HCT116 (cell line): ENCODE measurements around the gene WNK1. TPM values are rescaled to one million over a fixed set of nuclear protein-coding genes. Genes with fewer than 3 reads are reported as not detected.

Experiments
- ATAC-seq: fragments of 200-7000 bp; cut with Tn5 transposase; 2 replicates; pipeline ENCODE4 v1.9.1; 2020; ENCODE audit warnings: mild to moderate bottlenecking, moderate library complexity
- BruUV-seq: library from RNA; stranded (reverse); fragments of 400-500 nt; replicated peaks from 2 replicates; lab custom pipeline; 2021; lab: Mats Ljungman, UMichigan
- CTCF ChIA-PET: fragments of 300-600 bp; sonication (Branson Sonifier 250); formaldehyde crosslinking; loops from one replicate; lab custom pipeline; 2021; ENCODE audit warnings: antibody characterized with exemption; lab: Charles Lee
- POLR2A ChIA-PET: fragments of 300-600, 350-600 bp; sonication (Branson Sonifier 250); formaldehyde crosslinking; loops from one replicate; lab custom pipeline; 2021; ENCODE audit warnings: antibody characterized with exemption; lab: Charles Lee
- RAD21 ChIA-PET, 2 experiments: fragments of 300-600 bp; sonication (Branson Sonifier 250); formaldehyde crosslinking; loops; one replicate each; lab custom pipeline; 2023; ENCODE audit warnings: low total read pairs in 2 of 2; ENCODE audit not compliant: uncharacterized antibody in 2 of 2, unreplicated experiment in 2 of 2, low non-redundant PET in 1 of 2; lab: Charles Lee
- DNase-seq: peaks from one replicate; pipeline ENCODE4 v3.0.0-alpha.2; 2010; ENCODE audit warnings: low read depth, low spot score
- H2AFZ ChIP-seq: fragments of 200-600 bp; shearing (Covaris generic), sonication (generic); 2 replicates; pipeline ENCODE4 v1.6.1; 2017; ENCODE audit warnings: low read depth, mixed run types, mixed read lengths, antibody characterized with exemption, low read length; ENCODE audit not compliant: poor library complexity, severe bottlenecking
- H3K27ac ChIP-seq: 2 replicates; pipeline ENCODE4 v1.5.1; 2012; ENCODE audit warnings: low read depth, low read length
- H3K27me3 ChIP-seq: fragments of 200-600 bp; sonication (generic); 2 replicates; pipeline ENCODE4 v1.6.1; 2016; ENCODE audit warnings: mixed run types, low read length, mixed read lengths; ENCODE audit not compliant: insufficient read depth
- H3K36me3 ChIP-seq, 2 experiments: fragments of 200-500 bp in 1 of 2; fragments of 200-600 bp in 1 of 2; sonication (Bioruptor generic) in 1 of 2; sonication (generic) in 1 of 2; 2 replicates each; pipeline versions ENCODE4 v1.5.1 to v1.6.1; 2014 to 2016; ENCODE audit warnings: low read length in 2 of 2, inconsistent platforms in 1 of 2, mixed read lengths in 1 of 2, mixed run types in 1 of 2; ENCODE audit not compliant: insufficient read depth in 2 of 2, control insufficient read depth in 1 of 2
- H3K4me1 ChIP-seq, 2 experiments: fragments of 200-600 bp in 1 of 2; sonication (generic) in 1 of 2; 2 replicates each; pipeline versions ENCODE4 v1.5.1 to v1.6.1; 2012 to 2017; ENCODE audit warnings: low read length in 2 of 2, inconsistent platforms in 1 of 2, mild to moderate bottlenecking in 1 of 2, mixed read lengths in 1 of 2, mixed run types in 1 of 2, moderate library complexity in 1 of 2; ENCODE audit not compliant: insufficient read depth in 2 of 2, control insufficient read depth in 1 of 2
- H3K4me2 ChIP-seq: fragments of 200-600 bp; sonication (generic); 2 replicates; pipeline ENCODE4 v1.6.1; 2017; ENCODE audit warnings: mixed run types, low read length, mixed read lengths
- H3K4me3 ChIP-seq, 2 experiments: fragments of 200-600 bp in 1 of 2; sonication (generic) in 1 of 2; replicated peaks in 1 of 2; 2 replicates each; pipeline ENCODE4 v1.5.1; 2011 to 2016; ENCODE audit warnings: low read length in 2 of 2, control low read depth in 1 of 2, low read depth in 1 of 2, mild to moderate bottlenecking in 1 of 2, mixed read lengths in 1 of 2, mixed run types in 1 of 2
- H3K79me2 ChIP-seq: fragments of 200-600 bp; sonication (generic); 2 replicates; pipeline ENCODE4 v1.6.1; 2017; ENCODE audit warnings: mild to moderate bottlenecking, mixed run types, low read length, moderate library complexity, mixed read lengths; ENCODE audit not compliant: insufficient read depth
- H3K9ac ChIP-seq: fragments of 200-600 bp; sonication (generic); 2 replicates; pipeline ENCODE4 v1.6.1; 2016; ENCODE audit warnings: low read length, mixed read lengths
- H3K9me2 ChIP-seq: fragments of 200-600 bp; sonication (generic), shearing (Covaris generic); 2 replicates; pipeline ENCODE4 v1.6.1; 2017; ENCODE audit warnings: mixed run types, mild to moderate bottlenecking, moderate library complexity; ENCODE audit not compliant: insufficient read depth
- H3K9me3 ChIP-seq, 2 experiments: fragments of 200-500 bp in 1 of 2; fragments of 200-600 bp in 1 of 2; sonication (Bioruptor generic) in 1 of 2; sonication (generic) in 1 of 2; 2 replicates each; pipeline ENCODE4 v1.6.1; 2014 to 2017; ENCODE audit warnings: low read length in 2 of 2, mixed read lengths in 2 of 2, inconsistent platforms in 1 of 2, low read depth in 1 of 2, mild to moderate bottlenecking in 1 of 2, mixed run types in 1 of 2, moderate library complexity in 1 of 2; ENCODE audit not compliant: control insufficient read depth in 1 of 2, insufficient read depth in 1 of 2
- H4K20me1 ChIP-seq: fragments of 200-600 bp; sonication (generic), shearing (Covaris generic); 2 replicates; pipeline ENCODE4 v1.6.1; 2017; ENCODE audit warnings: mixed run types, mild to moderate bottlenecking, moderate library complexity; ENCODE audit not compliant: insufficient read depth
- CEBPB ChIP-seq: IDR thresholded peaks from 2 replicates; pipeline ENCODE4 v1.6.1; 2012; ENCODE audit warnings: low read depth
- EGR1 ChIP-seq: IDR thresholded peaks from 2 replicates; pipeline ENCODE4 v1.6.1; 2012; ENCODE audit warnings: low read depth
- ELF1 ChIP-seq: IDR thresholded peaks from 2 replicates; pipeline ENCODE4 v1.6.1; 2012; ENCODE audit warnings: low read depth, borderline replicate concordance
- EZH2phosphoT487 ChIP-seq: fragments of 200-600 bp; IDR thresholded peaks from 2 replicates; pipeline ENCODE4 v1.6.1; 2018; ENCODE audit warnings: antibody characterized with exemption, borderline replicate concordance
- FOSL1 ChIP-seq: IDR thresholded peaks from 2 replicates; pipeline ENCODE4 v1.6.1; 2012; ENCODE audit warnings: low read depth
- JUND ChIP-seq: IDR thresholded peaks from 2 replicates; pipeline ENCODE4 v1.6.1; 2012
- POLR2A ChIP-seq: IDR thresholded peaks from 2 replicates; pipeline ENCODE4 v1.7.0; 2011; ENCODE audit warnings: borderline replicate concordance; ENCODE audit not compliant: insufficient read depth, insufficient read length; ENCODE audit errors: extremely low read depth
- POLR2AphosphoS5 ChIP-seq: IDR thresholded peaks from 2 replicates; pipeline ENCODE4 v1.6.1; 2011; ENCODE audit warnings: mild to moderate bottlenecking, low read depth, low read length, moderate library complexity
- RAD21 ChIP-seq: IDR thresholded peaks from 2 replicates; pipeline ENCODE4 v1.6.1; 2012; ENCODE audit warnings: low read depth, mild to moderate bottlenecking
- SIN3A ChIP-seq: IDR thresholded peaks from 2 replicates; pipeline ENCODE4 v1.6.1; 2012; ENCODE audit warnings: low read depth
- SP1 ChIP-seq: IDR thresholded peaks from 2 replicates; pipeline ENCODE4 v1.6.1; 2012; ENCODE audit warnings: low read depth
- TCF7L2 ChIP-seq: IDR thresholded peaks from 2 replicates; pipeline ENCODE4 v1.7.0; 2011; ENCODE audit warnings: borderline replicate concordance, inconsistent platforms; ENCODE audit not compliant: insufficient read depth, insufficient read length; ENCODE audit errors: extremely low read depth
- YY1 ChIP-seq: IDR thresholded peaks from 2 replicates; pipeline ENCODE4 v1.6.1; 2011; ENCODE audit warnings: low read length, low read depth, moderate library complexity, mild to moderate bottlenecking; ENCODE audit not compliant: insufficient replicate concordance; ENCODE audit errors: extremely low read depth
- ZFX ChIP-seq: fragments of 450-650 bp; IDR thresholded peaks from 2 replicates; pipeline ENCODE4 v1.6.1; 2017
- ZNF274 ChIP-seq: fragments of 200-500 bp; sonication (Bioruptor generic); IDR thresholded peaks from 2 replicates; pipeline ENCODE4 v1.6.1; 2014; ENCODE audit warnings: mild to moderate bottlenecking, low read depth, low read length, inconsistent platforms
- intact Hi-C: fragments of 100-400 bp; cut with micrococcal nuclease; formaldehyde crosslinking; loops from 2 replicates; pipeline ENCODE4 v1.10.0; 2022
- total RNA-seq: library from RNA; stranded (reverse); gene quantifications from one replicate; pipeline ENCODE4 v1.2.1, GENCODE V29; 2021; ENCODE audit not compliant: unreplicated experiment
- TF ChIP-seq, protein P1 (sequence below): IDR thresholded peaks from 2 replicates; pipeline ENCODE4 v1.6.1; 2012
- TF ChIP-seq, protein P2 (sequence below): IDR thresholded peaks from 2 replicates; pipeline ENCODE4 v1.6.1; 2012; ENCODE audit warnings: low read depth

Gene WNK1
- total RNA-seq, 1 experiment from 2014 or later: 81.0 TPM

DNA sequence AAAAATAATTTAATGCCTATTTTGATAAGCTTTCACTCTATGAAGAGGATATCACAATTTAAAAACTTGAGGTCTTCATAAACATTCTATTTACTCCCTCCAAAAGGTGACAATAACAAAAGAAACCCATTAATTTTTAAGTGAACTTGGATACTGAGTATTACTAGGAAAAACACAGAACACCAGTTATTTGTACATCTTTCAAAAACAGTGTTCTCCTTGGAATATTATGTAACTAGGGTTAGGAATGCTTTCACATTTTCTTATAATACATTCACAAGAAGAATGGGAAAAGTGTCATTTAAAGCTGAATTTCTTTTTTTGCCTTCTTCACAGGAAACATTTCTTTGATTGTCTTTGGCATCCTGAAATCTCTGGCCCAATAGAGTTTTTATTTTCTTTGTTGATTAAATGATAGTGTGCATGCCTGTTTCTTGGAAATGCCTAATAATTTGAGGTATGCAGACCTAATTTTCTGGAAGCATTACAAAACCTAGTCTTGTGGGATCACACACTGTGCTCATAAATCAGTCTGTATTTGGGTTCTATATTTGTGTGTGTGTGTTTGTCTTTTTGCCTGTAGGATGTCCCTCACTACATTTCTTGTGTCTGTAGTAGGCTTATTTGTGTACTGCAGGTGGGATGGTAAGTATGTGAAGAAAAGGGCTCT, 76.5 kb downstream of the WNK1 start:
- Histone ChIP-seq H3K27ac (no peak overlapping the region), H3K9ac (no peak overlapping the region), H3K27me3 (no peaks in the 10 kb centered on the region), H3K36me3 (peaks cover 12 to 18% of the 10 kb centered on the region in 2 experiments; a peak in 3 of 4 replicates), H3K4me1 (no peaks in the 10 kb centered on the region), H3K9me2 (no peaks in the 10 kb centered on the region), H2AFZ (no peak overlapping the region)
- CTCF ChIA-PET: no interaction called here
- intact Hi-C loops: no loop called here
- TF ChIP-seq TCF7L2 (no peak), YY1 (no peak)
- TF ChIP-seq, all 23 proteins: peak for 0
- POLR2A ChIA-PET: no interaction called here
- Histone ChIP-seq H3K4me3 (no peak overlapping the region), H3K9me3 (no peaks in the 10 kb centered on the region), H3K4me2 (no peak overlapping the region), H4K20me1 (no peaks in the 10 kb centered on the region), H3K79me2 (peaks cover 43% of the 10 kb centered on the region)
- DNase-seq: no peak
- BruUV-seq: TSS peak; percentile 12
- RAD21 ChIA-PET: no interaction called here
- ATAC-seq: no peak

DNA sequence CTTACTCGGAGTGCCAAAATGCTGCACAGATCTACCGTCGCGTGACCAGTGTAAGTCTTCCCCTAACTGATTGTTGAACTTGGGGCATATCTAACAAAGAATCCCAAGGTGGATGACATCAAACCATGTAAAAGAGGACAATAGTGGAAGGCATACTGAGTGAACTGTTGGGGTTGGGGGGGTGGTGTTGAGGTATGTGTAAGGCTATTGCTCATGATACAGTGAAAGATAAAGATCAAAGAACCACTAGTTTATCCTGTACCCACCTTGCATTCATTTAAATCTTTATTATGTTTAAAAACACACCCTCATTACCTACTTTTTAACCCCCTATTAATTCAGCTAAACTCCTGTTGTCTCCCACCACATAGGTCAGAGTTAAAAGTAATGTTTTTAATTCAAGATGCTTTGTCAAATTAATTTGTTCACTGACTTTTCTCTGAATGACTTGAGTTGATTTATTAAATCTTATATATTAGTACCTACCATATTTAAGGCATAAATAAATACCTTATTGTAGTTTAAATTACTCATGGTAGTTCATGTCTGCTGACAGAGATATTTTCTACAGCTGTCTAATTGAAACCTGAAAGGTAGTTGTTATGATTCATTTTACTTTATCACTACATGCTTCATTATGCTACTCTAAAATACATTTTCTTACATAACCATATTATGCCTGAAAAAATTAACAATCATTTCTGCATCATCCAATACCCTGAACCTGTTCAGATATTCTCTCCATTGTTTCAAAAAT, 77.9 kb downstream of the WNK1 start:
- intact Hi-C loops: no loop called here

More for the DNA sequence above, 77.9 kb downstream of the WNK1 start:
- ATAC-seq (no peak), DNase-seq (no peak)
- ChIA-PET RAD21 (no interaction called here), CTCF (no interaction called here), POLR2A (no interaction called here)
- H2AFZ ChIP-seq: no peak overlapping the region
- H3K79me2 ChIP-seq: peaks cover 36% of the 10 kb centered on the region
- H3K27ac ChIP-seq: no peak overlapping the region
- H3K4me3 ChIP-seq: no peak overlapping the region
- no peaks in the 10 kb centered on the region for H3K4me1 ChIP-seq
- peaks cover 12 to 19% of the 10 kb centered on the region in 2 experiments; a peak in 3 of 4 replicates for H3K36me3 ChIP-seq
- no TSS peak for BruUV-seq
- no peaks in the 10 kb centered on the region for H3K9me2 ChIP-seq
- H3K9me3 ChIP-seq: no peaks in the 10 kb centered on the region
- no peaks in the 10 kb centered on the region for H3K27me3 ChIP-seq
- H3K9ac ChIP-seq: no peak overlapping the region
- TF ChIP-seq EGR1: no peak
- TF ChIP-seq RAD21: no peak
- no peak for TF ChIP-seq FOSL1
- no peak for TF ChIP-seq ZNF274
- no peak for TF ChIP-seq POLR2A
- TF ChIP-seq, protein P1, sequence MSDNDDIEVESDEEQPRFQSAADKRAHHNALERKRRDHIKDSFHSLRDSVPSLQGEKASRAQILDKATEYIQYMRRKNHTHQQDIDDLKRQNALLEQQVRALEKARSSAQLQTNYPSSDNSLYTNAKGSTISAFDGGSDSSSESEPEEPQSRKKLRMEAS: no peak
- no peak for TF ChIP-seq CEBPB
- TF ChIP-seq, protein P2, sequence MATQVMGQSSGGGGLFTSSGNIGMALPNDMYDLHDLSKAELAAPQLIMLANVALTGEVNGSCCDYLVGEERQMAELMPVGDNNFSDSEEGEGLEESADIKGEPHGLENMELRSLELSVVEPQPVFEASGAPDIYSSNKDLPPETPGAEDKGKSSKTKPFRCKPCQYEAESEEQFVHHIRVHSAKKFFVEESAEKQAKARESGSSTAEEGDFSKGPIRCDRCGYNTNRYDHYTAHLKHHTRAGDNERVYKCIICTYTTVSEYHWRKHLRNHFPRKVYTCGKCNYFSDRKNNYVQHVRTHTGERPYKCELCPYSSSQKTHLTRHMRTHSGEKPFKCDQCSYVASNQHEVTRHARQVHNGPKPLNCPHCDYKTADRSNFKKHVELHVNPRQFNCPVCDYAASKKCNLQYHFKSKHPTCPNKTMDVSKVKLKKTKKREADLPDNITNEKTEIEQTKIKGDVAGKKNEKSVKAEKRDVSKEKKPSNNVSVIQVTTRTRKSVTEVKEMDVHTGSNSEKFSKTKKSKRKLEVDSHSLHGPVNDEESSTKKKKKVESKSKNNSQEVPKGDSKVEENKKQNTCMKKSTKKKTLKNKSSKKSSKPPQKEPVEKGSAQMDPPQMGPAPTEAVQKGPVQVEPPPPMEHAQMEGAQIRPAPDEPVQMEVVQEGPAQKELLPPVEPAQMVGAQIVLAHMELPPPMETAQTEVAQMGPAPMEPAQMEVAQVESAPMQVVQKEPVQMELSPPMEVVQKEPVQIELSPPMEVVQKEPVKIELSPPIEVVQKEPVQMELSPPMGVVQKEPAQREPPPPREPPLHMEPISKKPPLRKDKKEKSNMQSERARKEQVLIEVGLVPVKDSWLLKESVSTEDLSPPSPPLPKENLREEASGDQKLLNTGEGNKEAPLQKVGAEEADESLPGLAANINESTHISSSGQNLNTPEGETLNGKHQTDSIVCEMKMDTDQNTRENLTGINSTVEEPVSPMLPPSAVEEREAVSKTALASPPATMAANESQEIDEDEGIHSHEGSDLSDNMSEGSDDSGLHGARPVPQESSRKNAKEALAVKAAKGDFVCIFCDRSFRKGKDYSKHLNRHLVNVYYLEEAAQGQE: no peak
- no peak for TF ChIP-seq JUND
- no peak for TF ChIP-seq EZH2phosphoT487
- TF ChIP-seq ZFX: no peak
- TF ChIP-seq POLR2AphosphoS5: no peak
- no peak for TF ChIP-seq SP1
- TF ChIP-seq ELF1: no peak
- TF ChIP-seq SIN3A: no peak
- no peaks in the 10 kb centered on the region for H4K20me1 ChIP-seq
- no peak overlapping the region for H3K4me2 ChIP-seq
